Measurements from ENCODE around the gene RECK. TPM values are rescaled to one million over a fixed set of nuclear protein-coding genes. Genes with fewer than 3 reads are reported as not detected.

The RECK gene
- total RNA-seq, 1 experiment from 2014 or later = 10.3 TPM

DNA sequence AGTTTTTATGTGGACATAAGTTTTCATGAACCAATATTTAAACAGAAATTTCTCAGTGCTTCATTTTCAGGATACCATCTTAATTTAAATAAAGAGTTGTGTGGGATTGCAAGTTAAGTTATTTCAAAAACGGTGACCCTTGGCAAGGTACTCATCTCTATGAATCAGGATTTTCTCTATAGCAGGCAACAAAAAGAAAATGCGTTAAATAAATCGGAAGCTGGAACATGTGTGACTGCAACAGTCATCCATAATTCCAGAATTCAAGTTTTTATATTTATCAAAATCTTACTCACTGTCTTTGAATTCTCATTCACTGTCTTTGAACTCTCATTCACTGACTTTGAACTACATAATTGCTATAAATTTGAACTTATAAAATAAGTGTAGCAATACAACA, 5.8 kb upstream of the RECK start:
- Mint-ChIP-seq H3K4me3 (no peak overlapping the region), H3K36me3 (ENCODE audit: insufficient read depth in 1 of 3, low read depth in 3 of 3) (no peaks in the 10 kb centered on the region), H3K27ac (no peak overlapping the region), H3K9me3 (no peaks in the 10 kb centered on the region), H3K4me1 (no peaks in the 10 kb centered on the region), H3K27me3 (ENCODE audit: low read depth) (peaks cover 9% of the 10 kb centered on the region)
- Histone ChIP-seq H3K18ac (ENCODE audit: insufficient read length, low read depth, low read length) (no peak overlapping the region), H3K23me2 (ENCODE audit: insufficient read length, low read depth, low read length, poor library complexity, severe bottlenecking) (no peaks in the 10 kb centered on the region), H3K9ac (ENCODE audit: extremely low read depth, insufficient read length, low read length) (no peak overlapping the region), H3K27me3 (ENCODE audit: insufficient read depth, low read length) (no peaks in the 10 kb centered on the region), H3T11ph (ENCODE audit: low read length) (no peak overlapping the region), H3K9me3 (ENCODE audit: control insufficient read depth, low read depth, low read length) (no peaks in the 10 kb centered on the region), H4K8ac (replicated peaks; ENCODE audit: insufficient read length, low read depth, low read length) (no peak overlapping the region), H2BK120ac (ENCODE audit: low read depth, low read length, poor library complexity, severe bottlenecking) (no peak overlapping the region), H2BK15ac (ENCODE audit: low read depth, low read length) (no peak overlapping the region), H3K79me2 (ENCODE audit: insufficient read depth, low read length) (no peaks in the 10 kb centered on the region), H3K4me2 (ENCODE audit: insufficient read depth, insufficient read length, low read length) (no peak overlapping the region), H3K27ac (ENCODE audit: insufficient read length, low read depth, low read length) (no peak overlapping the region), H3K56ac (ENCODE audit: insufficient read length, low read depth, low read length) (no peak overlapping the region), H3K4me1 (ENCODE audit: insufficient read depth, low read length) (no peaks in the 10 kb centered on the region), H2BK12ac (ENCODE audit: insufficient read length, low read depth, low read length) (no peak overlapping the region), H3K4ac (ENCODE audit: low read depth, low read length) (no peak overlapping the region), H2AK5ac (ENCODE audit: insufficient read length, low read length) (no peak overlapping the region), H4K5ac (ENCODE audit: insufficient read length, low read depth, low read length) (no peak overlapping the region), H3K79me1 (ENCODE audit: insufficient read depth, low read depth, low read length, poor library complexity, severe bottlenecking) (no peaks in the 10 kb centered on the region), H4K91ac (ENCODE audit: insufficient read length, low read depth, low read length) (no peak overlapping the region), H2AFZ (ENCODE audit: low read length) (no peak overlapping the region), H3K14ac (ENCODE audit: insufficient read depth, low read length) (no peak overlapping the region), H3K23ac (ENCODE audit: insufficient read length, low read depth, low read length) (no peak overlapping the region), H4K20me1 (ENCODE audit: control insufficient read depth, insufficient read depth, insufficient read length) (no peaks in the 10 kb centered on the region), H2BK5ac (ENCODE audit: insufficient read length, low read length) (no peak overlapping the region), H2BK20ac (ENCODE audit: low read depth, low read length, poor library complexity, severe bottlenecking) (no peak overlapping the region)
- no CpG with 5 or more reads among the region's 3 CpGs for WGBS (ENCODE audit: extremely low coverage, insufficient read length, low lambda C conversion rate)
- TF ChIP-seq, protein P1, sequence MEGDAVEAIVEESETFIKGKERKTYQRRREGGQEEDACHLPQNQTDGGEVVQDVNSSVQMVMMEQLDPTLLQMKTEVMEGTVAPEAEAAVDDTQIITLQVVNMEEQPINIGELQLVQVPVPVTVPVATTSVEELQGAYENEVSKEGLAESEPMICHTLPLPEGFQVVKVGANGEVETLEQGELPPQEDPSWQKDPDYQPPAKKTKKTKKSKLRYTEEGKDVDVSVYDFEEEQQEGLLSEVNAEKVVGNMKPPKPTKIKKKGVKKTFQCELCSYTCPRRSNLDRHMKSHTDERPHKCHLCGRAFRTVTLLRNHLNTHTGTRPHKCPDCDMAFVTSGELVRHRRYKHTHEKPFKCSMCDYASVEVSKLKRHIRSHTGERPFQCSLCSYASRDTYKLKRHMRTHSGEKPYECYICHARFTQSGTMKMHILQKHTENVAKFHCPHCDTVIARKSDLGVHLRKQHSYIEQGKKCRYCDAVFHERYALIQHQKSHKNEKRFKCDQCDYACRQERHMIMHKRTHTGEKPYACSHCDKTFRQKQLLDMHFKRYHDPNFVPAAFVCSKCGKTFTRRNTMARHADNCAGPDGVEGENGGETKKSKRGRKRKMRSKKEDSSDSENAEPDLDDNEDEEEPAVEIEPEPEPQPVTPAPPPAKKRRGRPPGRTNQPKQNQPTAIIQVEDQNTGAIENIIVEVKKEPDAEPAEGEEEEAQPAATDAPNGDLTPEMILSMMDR (conservative IDR thresholded peaks at IDR 0.05) = no peak
- DNase-seq = no peak

Data from H9 (cell line).